NCI-H1092 (cell line): Measurements from ENCODE around the gene RBM4B.

Experiments
- DNase-seq: peaks from one replicate; lab custom pipeline; 2025; lab: John Stamatoyannopoulos, UW

RBM4B gene

DNA sequence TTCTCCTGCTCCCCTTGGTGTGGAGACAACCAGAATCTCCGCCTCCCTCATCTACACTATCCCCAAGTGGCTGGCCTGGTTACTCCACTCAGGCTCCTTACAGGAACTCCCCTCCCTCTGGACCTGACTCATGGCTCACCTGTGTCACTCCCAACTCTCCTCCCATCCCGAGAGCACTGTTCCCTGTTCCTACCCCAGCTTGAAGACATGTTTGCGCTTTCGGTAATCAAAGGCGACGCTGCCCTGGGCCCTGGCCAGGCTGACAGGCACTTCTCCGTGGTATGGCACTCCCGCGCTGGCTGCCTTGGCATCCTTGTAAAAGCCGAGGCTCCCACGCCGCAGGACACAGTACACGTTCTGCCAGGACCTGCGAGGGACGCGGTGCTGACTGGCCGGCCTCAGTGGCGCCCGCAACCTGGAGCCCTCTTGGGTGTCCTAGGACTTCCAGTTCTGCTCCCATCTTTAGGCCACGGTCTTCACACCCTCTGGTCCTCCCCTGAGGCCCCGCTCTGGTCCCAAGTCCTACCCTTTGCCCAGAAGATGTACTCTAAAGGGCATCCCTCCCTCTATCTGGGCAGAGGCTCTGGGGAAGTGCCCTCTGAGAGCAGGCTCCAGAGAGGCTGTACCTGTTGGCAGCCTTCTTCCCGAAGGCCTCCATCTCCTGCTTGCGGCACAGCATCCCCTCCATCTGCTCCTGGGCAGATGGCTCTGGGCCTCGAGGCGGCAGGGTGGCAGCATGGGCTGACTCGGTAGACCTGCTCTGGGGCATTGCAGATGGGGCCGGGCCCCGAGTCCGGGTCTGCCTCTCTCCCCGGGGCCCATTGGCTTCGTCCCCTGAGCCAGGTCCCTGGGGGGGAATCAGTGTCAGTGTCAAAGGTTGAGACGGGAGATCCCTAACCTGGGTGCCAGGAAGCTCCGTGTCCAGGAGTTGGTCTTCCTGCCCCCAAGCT, 9.4 kb upstream of the RBM4B start:
- no peak for DNase-seq

DNA sequence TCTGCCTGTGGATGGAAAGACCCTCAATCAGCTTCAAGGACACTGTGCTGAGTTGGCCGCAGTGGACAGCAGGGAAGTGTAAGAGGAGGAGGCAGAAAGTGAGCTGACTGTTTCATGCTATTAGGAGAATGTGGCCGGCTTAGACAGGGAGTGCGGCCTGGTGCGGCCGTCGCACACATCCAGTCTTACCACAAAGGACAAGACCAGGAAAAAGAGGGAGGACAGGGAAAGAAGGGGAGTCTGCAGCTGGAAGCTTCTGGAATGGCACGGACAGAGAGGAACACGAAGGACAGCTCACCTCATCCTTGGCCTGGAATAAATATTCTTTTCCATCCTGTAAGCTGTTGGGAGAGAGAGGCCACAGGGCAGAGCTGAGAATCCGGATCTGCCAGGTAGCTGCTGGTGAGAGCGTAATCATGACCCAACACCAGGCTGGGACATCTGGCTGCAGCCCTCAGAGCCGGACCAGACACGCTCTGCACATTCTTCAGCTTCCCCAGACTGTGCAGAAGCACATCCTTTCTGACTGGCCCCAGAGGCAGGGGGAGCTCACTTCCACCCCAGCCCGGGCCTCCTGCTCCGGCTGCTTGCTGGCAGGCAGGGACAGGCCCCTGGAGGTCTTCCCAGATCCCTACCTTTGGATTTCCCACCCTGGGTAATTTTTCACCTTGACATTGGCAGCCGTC, 8.6 kb upstream of the RBM4B start:
- DNase-seq, result no peak

DNA sequence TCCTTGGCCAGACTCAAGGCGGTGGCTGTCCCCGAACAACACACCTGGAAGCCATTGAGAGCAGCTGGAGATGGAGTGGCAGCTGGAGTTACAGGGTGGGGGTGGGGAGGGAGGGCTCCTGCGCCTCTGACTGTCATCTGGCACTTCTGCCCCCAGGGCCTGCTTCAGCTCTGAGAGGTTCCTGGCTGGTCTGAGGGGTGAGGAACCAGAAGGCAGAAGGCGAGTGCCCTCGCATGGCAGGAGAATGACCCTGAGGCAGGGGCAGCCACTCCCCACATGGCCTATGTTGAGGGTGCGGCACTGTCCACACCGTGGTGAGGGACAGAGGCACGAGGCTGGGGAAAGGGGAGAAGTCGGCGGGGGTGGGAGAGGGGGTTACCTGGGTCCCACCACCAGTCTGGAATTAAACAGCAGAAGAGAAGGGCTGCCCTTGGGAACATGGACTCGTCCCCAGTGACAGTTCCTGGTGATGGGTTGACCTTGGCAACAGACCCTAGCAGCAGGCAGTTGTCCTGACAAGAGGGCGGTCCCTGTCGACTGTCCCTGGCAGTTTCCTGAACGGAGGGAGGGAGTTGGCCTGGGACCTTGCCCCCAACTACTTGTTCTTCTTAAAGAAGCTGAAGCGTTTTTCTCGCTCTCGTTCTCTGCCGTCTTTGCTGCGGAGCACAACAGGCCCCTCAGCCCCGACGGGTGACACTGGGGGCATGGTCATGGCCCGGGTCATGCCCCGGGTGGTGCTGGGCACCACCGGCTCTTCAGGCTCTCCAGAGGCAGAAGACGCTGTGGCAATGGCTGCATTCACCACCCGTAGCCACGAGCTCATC, 7.8 kb upstream of the RBM4B start:
- no peak for DNase-seq

DNA sequence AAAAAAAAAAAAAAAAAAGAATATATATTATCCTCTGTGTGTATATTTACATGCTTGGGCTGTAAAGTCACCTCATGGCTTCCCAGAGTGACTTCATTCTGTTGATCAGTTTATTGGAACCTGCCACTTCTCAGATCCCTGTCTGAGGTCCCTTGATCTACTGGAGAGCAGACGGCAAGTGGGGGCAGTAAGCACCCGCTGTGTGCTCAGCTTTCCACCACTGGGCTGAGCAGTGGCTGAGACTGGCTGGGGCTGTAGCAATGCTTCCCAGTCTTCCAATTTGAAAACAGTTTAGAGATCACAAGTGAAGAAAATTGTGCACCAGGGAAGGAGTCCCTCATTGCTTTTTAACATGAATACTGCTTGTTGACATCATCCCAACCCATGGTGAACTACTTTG, 6.9 kb upstream of the RBM4B start:
- DNase-seq, result no peak

DNA sequence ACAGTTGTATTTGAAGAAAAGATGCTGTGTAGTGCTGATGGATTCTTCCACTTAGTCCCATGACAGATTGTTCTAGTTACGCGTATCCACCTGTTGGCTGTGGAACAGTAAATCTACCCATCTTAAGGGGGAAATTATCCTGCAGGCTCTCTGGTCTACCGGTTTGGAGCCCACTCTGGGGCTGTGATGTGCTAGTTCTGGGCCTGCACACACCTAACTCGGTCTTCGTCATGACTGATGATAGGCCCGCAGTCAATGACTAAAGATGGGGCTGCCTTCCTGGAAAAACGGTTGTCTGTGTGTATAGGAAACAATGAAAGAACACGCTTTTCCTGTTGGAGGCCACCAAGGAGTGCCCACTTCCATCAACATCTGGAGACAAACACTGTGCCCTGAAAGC, 6.2 kb upstream of the RBM4B start:
- no peak for DNase-seq

DNA sequence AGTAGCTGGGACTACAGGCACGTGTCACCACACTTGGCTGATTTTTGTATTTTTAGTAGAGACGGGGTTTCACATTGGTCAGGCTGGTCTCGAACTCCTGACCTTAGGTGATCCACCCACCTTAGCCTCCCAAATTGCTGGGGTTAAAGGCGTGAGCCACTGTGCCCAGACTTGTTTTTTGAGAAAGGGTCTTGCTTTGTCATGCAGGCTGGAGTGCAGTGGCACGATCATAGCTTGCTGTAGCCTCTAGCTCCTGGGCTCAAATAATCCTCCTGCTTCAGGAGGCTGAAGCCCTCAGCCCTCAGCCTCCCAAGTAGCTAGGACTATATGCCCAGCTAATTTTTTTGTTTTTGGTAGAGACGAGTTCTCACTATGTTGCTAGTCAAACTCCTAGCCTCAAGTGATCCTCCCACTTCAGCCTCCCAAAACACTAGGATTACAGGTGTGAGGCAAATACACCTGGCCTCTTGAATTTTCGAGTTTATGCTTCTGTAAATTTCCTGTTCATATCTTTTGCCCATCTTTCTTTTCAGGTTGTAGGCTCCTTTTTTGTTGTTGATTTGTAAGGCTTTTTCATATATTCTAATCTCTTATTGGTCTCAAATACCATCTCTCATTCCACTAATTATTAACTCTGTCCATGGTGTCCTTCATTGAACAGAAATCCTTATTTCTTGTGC, 3.4 kb upstream of the RBM4B start:
- no peak for DNase-seq

DNA sequence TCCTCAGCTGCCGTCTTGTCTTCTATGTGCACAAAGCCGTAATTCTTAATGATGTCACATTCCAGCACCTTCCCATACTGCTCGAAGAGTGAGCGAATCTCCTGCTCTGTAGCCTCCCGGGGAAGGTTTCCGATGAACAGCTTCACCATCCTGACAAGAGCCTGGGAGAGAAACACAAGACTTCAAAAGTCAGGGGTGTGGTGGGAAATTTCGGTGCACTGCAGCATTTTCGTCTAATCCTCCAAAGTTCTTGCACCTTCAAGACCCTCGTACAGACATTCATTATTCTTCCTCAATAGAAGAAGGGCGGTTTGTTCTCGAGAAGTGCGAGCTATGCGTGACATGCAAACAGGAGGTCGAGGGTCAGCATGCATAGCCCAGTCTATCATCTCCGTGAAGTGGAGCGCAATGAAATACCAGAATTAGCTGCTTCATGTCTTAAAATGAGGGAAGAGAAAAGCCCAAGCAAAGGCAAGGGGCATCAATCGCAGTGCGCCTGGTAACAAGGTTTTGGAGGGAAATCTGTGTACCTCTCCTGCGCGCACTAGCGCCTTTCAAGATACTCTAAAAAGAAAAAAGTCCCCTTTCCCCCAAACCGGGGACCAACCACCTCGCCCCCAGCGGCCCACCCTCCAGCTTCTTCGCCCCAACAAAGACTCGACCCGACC, 622 bp downstream of the RBM4B start:
- DNase-seq, result no peak

DNA sequence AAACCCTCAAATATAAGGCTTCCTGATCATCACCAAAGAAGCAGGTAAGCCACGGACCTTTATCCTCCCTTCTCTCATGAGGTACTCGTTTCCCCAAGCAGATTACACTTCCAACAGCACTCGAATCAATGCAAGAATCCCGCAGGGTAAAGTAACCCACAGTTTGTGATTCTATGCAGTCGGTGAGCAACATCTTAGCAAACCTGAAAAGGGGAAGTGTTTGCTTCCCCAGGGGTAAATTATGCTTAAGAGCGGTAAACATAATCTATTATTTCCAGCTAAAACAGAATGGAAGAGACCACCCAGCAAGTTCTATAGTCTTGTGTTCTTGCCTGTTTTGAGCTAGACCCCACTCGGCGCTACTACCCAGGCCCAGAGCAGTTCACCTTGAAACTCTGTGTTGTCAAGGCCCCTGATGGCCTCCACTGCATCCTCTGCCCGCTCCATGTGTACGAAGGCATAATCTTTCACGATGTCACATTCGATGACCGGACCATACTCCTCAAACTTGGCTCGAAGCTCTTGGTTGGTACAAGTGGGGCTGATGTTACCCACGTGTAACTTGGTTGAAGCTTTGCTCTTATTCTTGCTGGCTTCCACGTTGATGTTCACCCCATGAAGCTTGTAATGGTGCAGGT, 1.3 kb downstream of the RBM4B start:
- DNase-seq, result no peak

DNA sequence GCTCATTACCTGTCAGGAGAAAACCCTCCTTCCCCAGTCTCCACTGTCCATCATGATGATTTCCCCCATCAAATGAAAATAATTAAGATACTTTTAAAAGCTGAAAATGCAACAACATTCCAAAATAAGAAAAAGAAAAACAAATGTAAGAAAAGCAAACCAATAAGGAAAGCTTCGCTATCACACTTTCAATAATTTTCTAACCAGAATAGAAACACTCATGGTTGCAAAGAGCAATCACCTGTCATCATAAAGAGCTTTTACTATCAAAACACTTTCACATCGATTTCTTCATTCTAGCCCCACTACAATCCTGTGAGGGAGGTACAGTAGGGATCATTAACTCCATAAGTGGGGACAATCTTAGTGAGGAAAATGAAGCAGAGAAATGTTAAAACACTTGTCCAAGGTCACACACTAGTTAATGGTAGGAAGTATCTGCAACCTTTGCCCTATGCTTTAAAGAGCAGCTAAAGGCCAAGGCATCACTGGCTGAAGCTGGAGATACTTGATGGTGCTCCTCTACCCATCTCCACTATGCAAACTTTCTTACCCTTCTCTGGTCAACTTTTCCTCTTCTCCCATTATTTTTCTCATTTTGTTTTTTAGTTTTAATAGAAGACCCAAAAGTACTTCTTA, 2.6 kb downstream of the RBM4B start:
- no peak for DNase-seq

DNA sequence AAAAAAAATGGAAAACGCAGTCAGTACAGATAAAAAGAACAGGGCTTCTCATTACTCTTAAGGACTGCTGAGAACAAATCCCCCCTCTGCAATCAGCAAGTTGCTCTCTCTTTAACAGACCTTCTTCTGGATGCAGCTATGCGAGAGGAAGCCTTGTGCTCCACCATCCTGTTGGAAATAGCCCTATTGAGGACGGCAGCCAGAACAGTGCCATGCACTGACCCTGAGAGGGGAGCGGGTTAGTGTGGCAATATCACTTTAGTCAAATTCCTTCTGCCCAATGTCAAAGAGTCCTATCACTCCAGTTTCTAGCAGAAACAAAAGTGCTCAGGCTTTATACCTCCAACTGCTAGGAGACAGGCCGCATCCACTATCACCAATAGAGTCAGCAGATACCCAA, 6.9 kb downstream of the RBM4B start:
- DNase-seq, result no peak

DNA sequence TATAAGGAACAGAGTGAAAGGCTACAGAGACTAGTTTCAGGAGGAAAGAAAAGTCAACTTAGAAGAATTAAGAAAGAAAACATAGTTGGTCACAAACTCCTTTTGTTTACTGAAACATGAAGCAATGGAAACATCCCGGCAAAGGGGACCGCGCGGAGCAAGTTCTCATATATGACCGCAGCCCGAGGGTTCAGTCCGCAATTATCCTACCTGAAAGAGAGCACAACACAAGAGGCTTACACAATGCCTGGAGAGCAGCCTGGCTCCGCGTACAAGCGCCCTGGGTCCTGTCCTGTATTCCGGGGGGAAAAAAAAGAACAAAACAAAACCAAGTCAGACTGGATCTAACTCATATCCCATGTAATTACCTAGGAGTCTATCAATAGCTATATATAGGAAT, 12.3 kb downstream of the RBM4B start:
- DNase-seq, result no peak

DNA sequence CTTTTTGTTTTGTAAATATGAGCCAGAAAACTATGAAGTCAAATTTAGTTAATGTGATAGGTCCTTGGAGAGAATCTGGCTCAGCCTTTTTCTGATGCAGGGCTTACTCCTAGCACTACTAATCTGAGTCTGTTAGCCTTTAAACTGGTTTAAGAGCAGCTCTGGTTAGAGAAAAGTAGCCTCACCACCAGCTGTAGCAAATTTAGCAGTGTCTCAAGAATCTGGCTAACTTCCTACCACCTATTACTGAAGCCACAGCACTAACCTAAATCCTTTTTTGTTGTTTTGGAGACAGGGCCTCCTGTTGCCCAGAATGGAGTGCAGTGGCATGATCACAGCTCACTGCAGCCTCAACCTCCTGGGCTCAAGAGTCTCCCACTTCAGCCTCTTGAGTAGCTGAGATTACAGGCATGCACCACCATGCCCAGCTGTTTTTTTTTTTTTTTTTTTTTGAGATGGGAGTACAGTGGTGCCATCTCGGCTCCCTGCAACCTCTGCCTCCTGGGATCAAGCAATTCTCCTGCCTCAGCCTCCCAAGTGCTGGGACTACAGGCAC, 13.9 kb downstream of the RBM4B start:
- DNase-seq, result no peak

DNA sequence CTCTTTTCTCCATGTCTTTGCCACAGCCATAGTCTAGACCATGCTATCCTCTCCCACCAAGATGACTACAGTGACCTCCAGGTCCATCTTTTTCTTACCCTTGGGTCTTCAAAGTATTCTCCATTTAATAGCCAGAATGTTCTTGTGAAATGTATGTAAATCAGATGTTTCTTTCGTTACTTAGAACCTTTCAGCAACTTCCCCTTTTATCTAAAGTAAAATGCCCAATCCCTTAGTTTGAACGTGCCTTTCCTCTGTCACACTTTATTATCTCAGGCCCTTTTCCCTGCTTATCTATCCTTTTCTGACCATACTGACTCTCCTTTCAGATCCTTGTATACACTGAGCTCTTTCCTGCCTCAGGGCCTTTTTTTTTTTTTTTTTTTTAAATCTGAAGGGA, 17.9 kb downstream of the RBM4B start:
- DNase-seq, result no peak

DNA sequence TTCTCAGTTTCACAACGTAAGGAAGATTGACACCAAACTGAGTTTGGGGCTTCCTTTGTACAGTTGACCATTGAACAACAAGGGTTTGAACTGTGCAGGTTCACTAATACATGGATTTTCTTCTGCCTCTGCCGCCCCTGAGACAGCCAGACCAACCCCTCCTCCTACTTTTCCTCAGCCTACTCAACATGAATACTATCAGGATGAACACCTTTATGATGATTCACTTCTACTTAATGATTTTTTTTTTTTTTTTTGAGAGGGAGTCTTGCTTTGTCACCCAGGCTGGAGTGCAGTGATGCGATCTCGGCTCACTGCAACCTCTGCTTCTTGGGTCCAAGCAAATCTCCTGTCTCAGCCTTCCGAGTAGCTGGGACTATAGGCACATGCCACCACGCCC, 24.6 kb downstream of the RBM4B start:
- no peak for DNase-seq

DNA sequence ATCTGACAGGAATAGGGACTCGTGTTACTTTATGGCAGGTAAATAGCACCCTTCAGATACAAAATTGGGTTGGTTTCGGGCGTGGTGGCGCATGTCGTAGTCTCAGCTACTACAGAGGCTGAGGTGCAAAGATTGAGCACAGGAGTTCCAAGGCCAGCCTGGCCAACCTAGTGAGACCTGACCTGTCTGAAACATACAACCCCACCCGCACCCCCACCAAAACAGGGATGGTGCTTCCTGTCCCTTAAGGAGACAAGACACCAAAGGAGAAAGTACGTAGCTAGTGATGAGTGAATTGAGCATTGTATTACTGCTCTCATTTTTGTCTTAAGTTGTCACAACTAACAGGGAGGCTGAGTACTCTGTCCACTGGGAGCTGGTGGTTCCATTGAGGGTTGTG, 25.0 kb downstream of the RBM4B start:
- no peak for DNase-seq

DNA sequence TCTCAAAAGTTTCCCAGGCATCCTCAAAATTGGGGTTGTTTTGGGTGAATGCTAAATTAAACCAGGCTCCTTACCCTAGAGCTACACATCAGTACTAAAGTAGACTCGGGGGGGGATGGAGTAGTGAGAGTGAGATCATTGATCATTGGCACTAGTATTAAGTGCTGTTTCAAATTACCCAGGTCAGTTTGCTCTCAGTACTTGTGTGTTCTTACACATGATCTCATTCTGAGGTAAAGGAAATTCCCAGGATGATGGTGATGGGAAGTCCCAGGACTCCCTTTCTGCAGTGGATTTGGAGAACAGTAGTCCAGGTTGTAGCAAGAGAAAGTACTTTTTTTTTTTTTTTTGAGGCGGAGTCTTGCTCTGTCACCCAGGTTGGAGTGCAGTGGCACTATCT, 26.7 kb downstream of the RBM4B start:
- DNase-seq, result no peak

DNA sequence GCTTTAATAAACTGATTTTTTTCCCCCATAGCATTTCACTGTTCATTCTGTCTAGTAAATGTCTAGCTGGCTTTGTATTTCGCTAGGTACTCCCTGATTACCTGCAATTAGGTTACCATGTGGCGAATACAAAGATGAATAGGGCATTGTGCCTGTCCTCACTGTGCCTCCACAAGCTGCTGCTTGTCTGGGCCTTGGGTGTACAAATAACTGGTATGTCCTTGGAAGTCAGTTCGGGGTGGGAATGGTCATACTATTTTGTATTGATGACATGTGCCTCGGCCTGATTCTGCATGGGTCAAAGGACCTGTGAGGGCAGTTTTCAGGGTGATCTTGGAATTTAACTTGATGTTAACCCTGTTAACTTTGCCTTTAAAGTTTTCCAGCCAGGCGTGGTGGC, 27.8 kb downstream of the RBM4B start:
- no peak for DNase-seq

DNA sequence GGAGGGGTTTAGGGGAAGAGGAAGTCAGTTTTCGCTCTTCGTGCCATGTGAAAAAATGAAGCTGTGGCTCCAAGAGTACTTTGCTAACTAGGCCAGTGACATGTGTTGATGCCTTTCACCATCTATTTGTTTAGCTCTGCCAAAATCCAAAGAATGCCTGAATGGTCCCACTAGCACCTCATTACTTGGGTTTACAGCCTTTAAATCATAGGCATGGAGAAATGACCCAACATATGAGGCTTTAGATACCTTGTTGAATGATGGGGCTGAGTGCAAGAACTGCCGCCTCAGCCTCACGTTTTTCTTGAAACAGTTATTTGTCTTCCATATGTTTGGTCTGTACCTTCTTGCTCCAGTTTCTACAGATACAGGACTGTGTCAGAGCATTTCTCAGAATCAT, 30.9 kb downstream of the RBM4B start:
- no peak for DNase-seq

DNA sequence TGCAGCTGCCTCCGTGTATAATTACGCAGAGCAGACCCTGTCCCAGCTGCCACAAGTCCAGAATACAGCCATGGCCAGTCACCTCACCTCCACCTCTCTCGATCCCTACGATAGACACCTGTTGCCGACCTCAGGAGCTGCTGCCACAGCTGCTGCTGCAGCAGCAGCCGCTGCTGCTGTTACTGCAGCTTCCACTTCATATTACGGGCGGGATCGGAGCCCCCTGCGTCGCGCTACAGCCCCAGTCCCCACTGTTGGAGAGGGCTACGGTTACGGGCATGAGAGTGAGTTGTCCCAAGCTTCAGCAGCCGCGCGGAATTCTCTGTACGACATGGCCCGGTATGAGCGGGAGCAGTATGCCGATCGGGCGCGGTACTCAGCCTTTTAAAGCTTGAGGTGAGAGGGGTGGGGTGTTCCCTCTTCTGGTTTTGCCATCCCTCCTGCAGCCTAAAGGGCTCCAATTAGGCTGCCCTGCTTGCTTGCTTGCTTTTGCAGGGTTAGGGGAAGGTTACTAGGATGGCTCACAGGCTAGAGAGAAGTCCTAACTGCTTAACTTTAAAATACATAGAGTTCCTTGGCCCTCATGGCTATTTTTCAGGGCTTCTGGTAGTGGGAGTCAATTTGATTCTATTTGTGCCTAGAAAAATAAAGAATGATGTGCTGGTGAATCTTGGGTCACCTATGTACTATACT, 33.8 kb downstream of the RBM4B start:
- no peak for DNase-seq

DNA sequence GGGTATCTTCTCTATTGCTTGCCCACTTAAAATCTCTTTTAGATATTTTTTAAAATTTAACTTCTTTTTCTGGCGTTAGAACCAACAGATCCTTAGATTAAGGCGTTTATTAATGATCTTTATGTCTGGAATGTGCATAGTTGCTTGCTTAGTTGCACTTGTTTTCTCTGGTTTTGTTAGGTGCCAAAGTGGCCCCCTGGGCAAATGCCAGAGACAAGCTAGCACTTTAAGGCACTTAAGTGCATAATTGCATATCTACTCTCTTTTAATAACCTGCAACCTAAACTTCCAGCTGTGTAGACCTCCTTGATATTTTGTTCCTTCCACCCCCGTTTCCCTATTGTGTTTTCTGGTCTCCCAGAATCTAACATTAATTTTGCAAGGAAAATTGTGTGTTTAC, 35.9 kb downstream of the RBM4B start:
- no peak for DNase-seq
